ENCODE data around the gene UQCRC1. TPM values are rescaled to one million over a fixed set of nuclear protein-coding genes. Genes with fewer than 3 reads are reported as not detected.

The UQCRC1 gene
- total and polyA plus RNA-seq, 8 donors = 78.6 to 113 (median 98.0) TPM

GRCh38 chr3:48617559-48617958, 8.1 kb upstream of the UQCRC1 start:
- intact Hi-C loops (cut with DNase I) = no loop called here

DNA sequence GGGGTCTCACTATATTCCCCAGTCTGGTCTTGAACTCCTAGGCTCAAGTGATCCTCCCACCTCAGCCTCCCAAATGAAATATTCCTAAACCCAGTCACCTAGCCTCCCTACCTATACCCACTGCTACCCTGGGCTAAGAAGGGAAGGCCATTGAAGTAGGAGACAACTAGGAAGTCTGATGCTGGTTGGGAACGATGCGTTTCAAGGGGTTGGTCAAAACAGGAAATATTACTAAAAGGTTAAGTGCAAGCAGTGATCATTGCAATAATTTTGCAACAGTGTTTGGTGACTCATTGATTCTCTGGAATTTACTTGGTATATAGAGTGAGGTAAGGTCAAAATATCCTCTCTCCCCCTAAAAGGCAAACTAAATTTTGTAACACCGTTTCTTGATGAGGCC, 4.6 kb upstream of the UQCRC1 start:
- Histone ChIP-seq H3K27me3 (no peaks in the 10 kb centered on the region), H3K36me3 (no peaks in the 10 kb centered on the region), H3K4me1 (no peaks in the 10 kb centered on the region), H3K4me3 (no peak overlapping the region), H3K9me3 (no peaks in the 10 kb centered on the region), H3K27ac (no peak overlapping the region)
- FAIRE-seq (no peak), DNase-seq (no peak), ATAC-seq (no peak)
- TF ChIP-seq CTCF (IDR thresholded peaks at IDR 0.05) = no peak
- 74 to 77% methylated on average over 3 of the region's 3 CpGs for WGBS, 2 donors
- intact Hi-C loops (cut with DNase I) = no loop called here

More at GRCh38 chr3:48617559-48617958, 8.1 kb upstream of the UQCRC1 start:
- TF ChIP-seq CTCF (IDR thresholded peaks at IDR 0.05) = no peak
- 96 to 99% methylated on average over 4 of the region's 4 CpGs for WGBS, 2 donors
- Histone ChIP-seq H3K27ac (no peak overlapping the region), H3K4me3 (no peak overlapping the region), H3K9me3 (no peaks in the 10 kb centered on the region), H3K4me1 (no peaks in the 10 kb centered on the region), H3K27me3 (no peaks in the 10 kb centered on the region), H3K36me3 (no peaks in the 10 kb centered on the region)
- DNase-seq (no peak), FAIRE-seq (no peak), ATAC-seq (no peak)

DNA sequence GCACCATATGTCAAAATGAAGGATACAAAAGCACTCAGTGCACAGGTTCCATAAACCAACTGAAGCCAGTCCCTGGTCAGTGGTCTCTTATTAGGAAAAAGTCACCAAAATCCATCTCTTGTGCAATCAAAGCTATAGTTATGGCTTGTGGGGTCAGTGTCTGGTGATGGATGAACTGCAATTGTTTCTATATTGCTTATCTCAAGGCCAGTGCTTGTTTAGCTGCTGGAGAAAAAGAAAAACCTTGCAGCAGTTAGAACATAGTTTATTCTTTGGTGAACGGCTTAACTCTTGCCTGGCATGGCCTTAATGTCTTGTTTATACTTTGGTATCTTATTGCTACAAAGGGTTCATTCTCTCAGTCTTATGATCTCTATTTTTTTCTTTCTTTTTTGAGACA, 2.9 kb upstream of the UQCRC1 start:
- Histone ChIP-seq H3K4me1 (peaks cover 8% of the 10 kb centered on the region in 3 donors), H3K4me3 (no peak overlapping the region), H3K27me3 (no peaks in the 10 kb centered on the region), H3K36me3 (no peaks in the 10 kb centered on the region), H3K9me3 (no peaks in the 10 kb centered on the region), H3K27ac (no peak overlapping the region)
- no peak for TF ChIP-seq CTCF (IDR thresholded peaks at IDR 0.05)
- 33 to 40% methylated on average over 1 of the region's 1 CpG for WGBS, 2 donors
- DNase-seq = no peak
- ATAC-seq = no peak
- FAIRE-seq = no peak
- intact Hi-C loops (cut with DNase I) = no loop called here

GRCh38 chr3:48607519-48607918, 1.9 kb downstream of the UQCRC1 start:
- Histone ChIP-seq H3K4me1 (peaks cover 8% of the 10 kb centered on the region in 3 donors), H3K4me3 (no peak overlapping the region), H3K36me3 (peaks cover 6 to 32% (median 21%) of the 10 kb centered on the region in 3 donors), H3K9me3 (no peaks in the 10 kb centered on the region), H3K27ac (no peak overlapping the region), H3K27me3 (no peaks in the 10 kb centered on the region)
- TF ChIP-seq CTCF (IDR thresholded peaks at IDR 0.05) = no peak
- ATAC-seq (no peak), FAIRE-seq (no peak), DNase-seq (no peak)
- intact Hi-C loops (cut with DNase I) = no loop called here
- WGBS, 2 donors = 95 to 96% methylated on average over 5 of the region's 5 CpGs

DNA sequence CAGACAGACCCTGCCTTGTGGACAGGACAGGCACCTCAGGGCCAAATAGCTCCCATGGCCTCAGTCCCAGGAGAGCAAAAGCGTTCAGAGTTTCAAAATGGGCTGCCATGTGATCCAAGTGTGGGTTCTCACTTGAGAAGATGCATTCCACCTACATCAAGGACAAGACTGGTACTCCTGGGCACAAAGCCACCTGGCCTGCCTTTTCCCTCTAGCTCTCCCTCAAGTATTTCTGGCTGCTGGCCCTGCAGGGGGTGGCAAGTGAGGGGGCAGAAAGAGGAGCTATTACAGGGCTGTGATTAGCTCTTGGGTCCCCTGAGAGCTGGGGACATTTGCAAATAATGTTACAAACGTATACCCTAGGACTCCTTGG, 7.8 kb downstream of the UQCRC1 start:
- 65 to 93% methylated on average over 2 of the region's 2 CpGs for WGBS, 2 donors
- no peak overlapping the region for H3K27ac ChIP-seq
- no peak for TF ChIP-seq CTCF (IDR thresholded peaks at IDR 0.05)
- DNase-seq (no peak), FAIRE-seq (no peak), ATAC-seq (no peak)
- intact Hi-C loops (cut with DNase I) = no loop called here
- H3K4me3 ChIP-seq = no peak overlapping the region
- no peaks in the 10 kb centered on the region for H3K27me3 ChIP-seq
- peaks cover 9 to 66% (median 44%) of the 10 kb centered on the region in 3 donors for H3K36me3 ChIP-seq
- H3K9me3 ChIP-seq = no peaks in the 10 kb centered on the region
- H3K4me1 ChIP-seq = no peaks in the 10 kb centered on the region

All from pancreas (tissue), 10 donors.